ELF-1 (cell line): ENCODE results near the gene PRAC1.

Experiments used
- DNase-seq: peaks from one replicate; pipeline ENCODE4 v3.0.0-alpha.2; 2016; ENCODE audit warnings: low read depth, low spot score

PRAC1 gene

DNA sequence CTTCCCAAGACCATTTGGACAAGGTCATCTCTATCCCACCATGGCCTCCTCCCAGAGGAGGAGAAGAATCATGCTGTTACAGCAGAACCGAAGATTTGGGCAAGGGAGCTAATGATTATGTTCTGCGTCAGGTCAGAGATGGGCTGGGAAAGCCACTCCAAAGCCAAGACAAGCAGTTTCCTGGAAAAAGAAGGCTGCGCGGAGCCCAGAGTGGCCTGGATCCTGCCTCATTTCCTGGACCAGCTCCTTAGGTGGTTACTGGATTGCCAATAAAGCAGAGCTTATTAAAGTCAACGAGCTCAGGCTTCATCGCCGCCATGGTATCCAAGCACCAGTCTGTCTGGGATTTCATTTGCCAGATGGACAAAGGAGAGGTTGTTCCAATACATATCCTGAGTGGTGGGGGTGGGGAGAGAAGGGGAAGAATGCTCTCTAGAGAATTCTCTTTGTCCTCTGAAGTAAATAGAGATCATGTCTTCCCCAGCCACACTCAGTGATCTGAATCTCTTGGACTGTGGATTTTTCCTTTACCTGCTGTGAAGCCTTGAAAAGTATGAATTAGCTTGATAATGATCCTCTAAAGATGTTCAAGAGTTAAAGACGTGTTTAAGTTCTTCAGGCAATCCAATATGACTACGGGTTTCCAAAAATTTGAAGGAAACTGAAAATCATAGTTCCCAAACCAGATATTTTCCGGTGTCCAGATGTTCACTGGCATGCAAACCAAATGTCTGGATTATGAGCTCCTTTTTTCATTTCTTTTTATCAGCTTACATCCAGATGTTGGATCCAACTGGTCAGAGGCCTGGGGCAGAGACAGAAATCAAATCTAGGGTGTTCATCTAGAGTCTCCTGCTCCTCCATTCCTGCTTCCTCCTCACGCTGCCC lies 17.7 kb downstream of the PRAC1 start:
- DNase-seq = no peak

DNA sequence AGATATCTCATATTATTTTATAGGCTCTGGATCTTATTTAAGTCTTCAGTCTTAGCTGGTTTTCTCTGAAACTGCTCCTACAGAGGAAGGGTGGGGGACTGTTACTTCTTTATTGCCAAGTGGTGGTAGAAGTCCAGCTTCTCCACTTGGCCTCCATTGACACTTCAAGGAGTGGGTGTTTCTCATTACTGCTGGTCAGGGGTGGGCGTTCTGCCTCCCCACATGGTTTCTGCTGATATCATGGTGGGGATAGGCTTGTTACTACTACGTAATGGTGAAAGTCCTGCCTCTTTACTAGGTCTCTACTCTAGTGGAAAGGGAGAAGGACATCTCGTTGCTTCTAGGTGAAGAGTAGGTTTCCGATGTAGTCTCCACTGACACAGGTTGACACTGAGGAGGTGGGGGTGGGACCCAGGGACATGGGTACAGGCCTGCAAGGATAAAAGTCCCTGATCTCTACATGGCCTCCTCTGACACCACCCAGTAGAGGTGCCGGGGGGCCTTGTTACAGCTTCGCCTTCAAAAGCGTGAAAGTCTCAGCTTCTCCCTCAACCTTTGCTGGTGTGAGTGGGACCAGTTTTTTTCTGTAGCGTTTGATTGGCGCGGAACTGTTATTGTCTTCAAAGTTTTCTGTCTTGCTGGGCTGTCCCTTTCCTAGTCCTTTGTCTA lies 20.3 kb downstream of the PRAC1 start:
- DNase-seq = no peak

DNA sequence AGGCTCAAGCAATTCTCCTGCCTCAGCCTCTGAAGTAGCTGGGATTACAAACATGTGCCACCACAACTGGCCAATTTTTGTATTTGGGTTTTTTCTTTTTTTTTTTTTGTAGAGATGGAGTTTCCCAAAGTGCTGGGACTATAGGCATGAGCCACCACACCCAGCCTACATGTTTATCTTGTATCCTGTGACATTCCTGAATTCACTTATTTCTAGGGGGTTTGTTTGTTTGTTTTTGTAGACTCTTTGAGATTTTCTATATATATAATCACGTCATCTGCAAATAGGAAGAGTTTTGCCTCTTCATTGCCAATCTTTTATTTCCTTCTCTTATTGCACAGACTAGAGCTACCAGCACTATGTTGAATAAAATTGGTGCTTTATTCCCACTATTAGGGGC lies 29.1 kb downstream of the PRAC1 start:
- no peak for DNase-seq

- DNase-seq = no peak
Measured at GRCh38 chr17:48692049-48692448, 30.3 kb downstream of the PRAC1 start.

GRCh38 chr17:48690655-48691054 lies 31.7 kb downstream of the PRAC1 start:
- DNase-seq = no peak

DNA sequence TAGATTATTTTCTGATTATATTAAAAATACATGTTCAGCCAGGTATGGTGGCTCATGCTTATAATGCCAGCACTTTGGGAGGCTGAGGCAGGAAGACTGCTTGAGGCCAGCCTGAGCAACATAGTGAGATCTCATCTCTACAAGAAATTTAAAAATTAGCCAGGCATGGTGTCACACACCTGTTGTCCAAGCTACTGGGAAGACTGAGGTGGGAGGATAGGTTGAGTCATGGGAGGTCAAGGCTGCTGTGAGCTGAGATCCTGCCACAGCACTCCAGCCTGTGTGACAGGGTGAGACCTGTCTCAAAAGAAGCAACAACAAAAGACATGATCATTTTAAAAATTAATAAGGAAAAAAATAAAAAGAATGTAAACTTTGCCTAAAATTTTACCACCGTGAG lies 40.7 kb downstream of the PRAC1 start:
- DNase-seq = no peak

DNA sequence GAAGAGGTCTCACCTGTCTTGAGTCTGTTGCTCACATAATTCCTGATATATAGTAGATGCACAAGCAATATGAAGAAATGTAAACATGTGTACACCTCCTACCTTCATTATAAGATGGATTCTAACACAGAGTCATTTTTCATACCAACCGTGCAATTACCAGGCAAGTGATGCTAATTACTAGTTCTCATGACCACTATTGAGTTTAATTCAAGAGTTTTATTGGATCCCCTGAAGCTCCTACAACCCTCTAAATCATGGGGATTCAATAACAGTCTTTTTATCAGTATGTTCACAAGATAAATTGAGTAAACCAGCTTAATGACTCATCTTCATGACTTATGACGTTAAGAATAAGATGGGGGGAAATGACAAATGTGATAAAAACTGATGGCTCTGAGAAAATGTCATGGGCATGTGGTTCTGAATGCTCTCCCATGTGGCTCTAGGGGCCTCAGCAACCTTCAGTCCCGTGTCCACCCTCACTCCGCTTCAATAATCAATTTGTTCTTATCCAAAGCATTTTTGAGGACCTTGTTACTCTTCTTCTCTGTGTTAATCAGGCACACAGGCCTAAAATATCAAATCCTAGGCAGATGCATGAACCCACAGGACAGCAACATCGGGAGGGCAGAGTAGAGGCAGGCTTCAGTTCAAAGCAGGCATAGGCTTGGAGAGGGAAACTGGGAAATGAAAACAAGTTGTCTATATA lies 42.8 kb downstream of the PRAC1 start:
- no peak for DNase-seq

DNA sequence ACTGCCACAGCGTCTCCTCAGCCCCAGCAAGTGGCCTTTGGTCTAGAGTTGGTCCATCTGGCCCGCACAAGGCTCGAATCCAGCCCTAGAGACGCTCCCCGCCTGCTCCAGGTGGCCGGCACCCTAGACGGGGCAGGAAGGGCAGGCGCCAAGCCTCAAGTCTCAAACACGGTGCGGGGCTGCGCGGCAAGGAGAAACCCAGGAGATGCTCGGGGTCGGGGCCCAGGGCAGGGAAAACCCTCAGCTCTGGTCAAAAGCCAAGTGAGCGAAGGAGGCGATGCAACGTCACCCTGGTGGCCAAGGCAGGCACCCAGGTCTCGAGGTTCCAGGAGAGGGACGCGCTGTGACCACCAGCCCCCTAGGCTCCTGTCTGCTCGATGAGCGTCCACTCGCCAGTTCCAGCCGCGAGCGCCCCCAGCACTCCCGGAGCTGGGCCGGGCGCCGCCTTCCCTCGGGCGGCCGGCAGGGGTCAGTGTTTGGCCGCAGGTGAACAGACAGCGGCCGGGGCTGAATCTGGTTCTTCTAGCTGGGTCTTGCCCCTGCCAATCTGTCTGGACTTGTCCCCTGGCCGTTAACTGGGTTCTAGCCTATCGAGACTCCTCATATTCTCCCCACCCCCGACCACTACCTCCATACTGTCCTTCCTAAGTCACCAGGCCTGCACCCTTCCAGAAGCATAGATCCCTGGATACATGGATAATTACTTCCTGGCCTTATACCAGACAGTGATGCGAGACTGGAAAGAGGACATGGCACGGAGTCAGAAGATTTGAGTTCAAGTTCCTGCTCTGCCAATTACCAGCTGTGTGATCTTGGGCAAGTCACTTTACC lies 44.0 kb downstream of the PRAC1 start:
- DNase-seq = peak; percentile 92

DNA sequence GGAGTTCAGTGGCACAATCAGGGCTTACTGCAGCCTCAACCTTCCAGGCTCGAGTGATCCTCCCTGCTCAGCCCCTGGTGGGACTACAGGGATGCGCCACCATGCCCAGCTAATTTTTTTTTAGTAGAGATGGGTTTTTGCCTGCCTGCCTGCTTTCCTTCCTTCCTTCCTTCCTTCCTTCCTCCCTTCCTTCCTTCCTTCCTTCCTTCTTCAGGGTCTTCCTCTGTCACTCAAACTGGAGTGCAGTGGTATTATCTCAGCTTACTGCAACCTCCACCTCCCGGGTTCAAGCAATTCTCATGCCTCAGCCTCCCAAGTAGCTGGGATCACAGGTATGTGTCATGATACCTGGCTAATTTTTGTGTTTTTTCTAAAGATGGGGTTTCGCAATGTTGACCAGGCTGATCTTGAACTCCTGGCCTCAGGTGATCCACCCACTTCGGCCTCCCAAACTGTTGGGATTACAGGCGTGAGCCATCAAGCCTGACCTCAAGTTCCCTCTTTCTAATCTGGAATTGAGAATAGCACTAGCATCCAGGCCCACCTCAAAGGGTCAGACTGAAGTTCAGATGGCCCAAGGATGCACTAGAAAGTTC lies 45.3 kb downstream of the PRAC1 start:
- DNase-seq = no peak

- no peak for DNase-seq
Measured at GRCh38 chr17:48672340-48672739, 50.0 kb downstream of the PRAC1 start.
